Left ventricle myocardium superior (tissue), 1 donor: ENCODE measurements around the gene M1AP. TPM values are rescaled to one million over a fixed set of nuclear protein-coding genes. Genes with fewer than 3 reads are reported as not detected.

Source experiments
- ATAC-seq: fragments of 200-7000 bp; cut with Tn5 transposase; one replicate; pipeline ENCODE4 v1.9.1; 2020; ENCODE audit warnings: mild to moderate bottlenecking, moderate library complexity
- DNase-seq: peaks from one replicate; pipeline ENCODE4 v3.0.0-alpha.2; 2020
- intact Hi-C: fragments of 100-400 bp; cut with micrococcal nuclease; formaldehyde crosslinking; loops from one replicate; pipeline ENCODE4 v1.11.0; 2022
- total RNA-seq: library from RNA; stranded (reverse); fragmentation: NEBNext Ultra II Directional; extraction: Animal tissue kit (Norgen Biotek cat#: 25700); gene quantifications from one replicate; pipeline ENCODE4 v1.2.1, GENCODE V29; 2021
- donor health status: DM: no; HTN: yes; CAD: no; lungs with severe emphysema.

Gene M1AP
- total RNA-seq, 1 donor from 2014 or later = not detected

DNA sequence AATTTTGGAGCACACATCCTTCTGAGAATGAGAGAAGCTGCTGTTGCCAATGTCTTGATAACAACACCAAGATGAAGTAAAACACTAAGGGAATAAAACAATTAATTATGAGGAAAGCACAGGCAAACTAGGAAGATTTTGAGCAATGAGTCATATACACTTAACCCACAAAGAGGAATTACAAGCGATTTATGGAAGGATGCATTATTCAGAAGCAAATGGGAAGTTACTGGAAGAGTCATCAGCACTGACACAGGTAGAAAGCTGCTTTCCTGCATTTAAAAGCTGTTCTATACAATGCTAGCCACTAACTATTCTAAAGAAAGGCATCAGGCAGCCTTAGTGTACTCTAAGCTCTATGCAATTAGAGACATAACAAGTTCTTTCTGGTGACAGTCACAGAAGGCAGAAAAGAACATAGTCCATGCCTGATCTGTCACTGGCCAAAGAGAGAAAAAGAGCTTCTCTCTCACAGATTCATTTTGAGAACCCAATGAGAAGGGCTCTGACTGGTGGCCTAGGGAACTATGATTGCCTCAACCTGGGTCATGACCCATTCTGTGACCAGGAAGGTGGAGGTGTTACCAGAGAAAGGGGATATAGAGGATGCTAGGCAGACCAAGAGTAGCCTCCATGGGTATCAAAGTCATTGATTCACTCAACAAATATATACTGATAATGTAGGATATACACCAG is 45.4 kb downstream of the M1AP start:
- intact Hi-C loops = no loop called here
- ATAC-seq = no peak
- DNase-seq = no peak

GRCh38 chr2:74599676-74600075 is 48.5 kb downstream of the M1AP start:
- intact Hi-C loops = no loop called here
- ATAC-seq (no peak), DNase-seq (no peak)

- ATAC-seq = no peak
- no peak for DNase-seq
- intact Hi-C loops = no loop called here
These were observed 50.7 kb downstream of the M1AP start for GRCh38 chr2:74597410-74597809.

DNA sequence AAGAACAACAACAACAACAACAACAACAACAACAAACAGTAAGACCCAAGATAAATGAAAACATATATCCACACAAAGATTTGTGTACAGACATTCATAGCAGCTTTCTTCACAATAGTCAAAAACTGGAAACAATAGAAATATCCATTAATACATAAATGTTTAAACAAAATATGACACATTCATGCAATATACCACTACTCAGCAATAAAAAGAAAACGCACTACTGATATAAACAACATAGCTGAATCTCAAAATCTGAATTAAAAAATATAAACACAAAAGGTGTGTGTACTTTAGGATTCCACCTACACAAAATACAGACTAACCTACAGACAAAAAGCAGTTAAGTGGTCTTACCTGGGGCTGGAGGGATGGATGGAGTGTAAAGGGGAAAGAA is 51.5 kb downstream of the M1AP start:
- no peak for DNase-seq
- intact Hi-C loops = no loop called here

GRCh38 chr2:74593826-74594772 is 54.0 kb downstream of the M1AP start:
- DNase-seq = no peak
- intact Hi-C loops = no loop called here
- ATAC-seq = no peak

More for the DNA sequence above, 51.5 kb downstream of the M1AP start:
- ATAC-seq = no peak

GRCh38 chr2:74588664-74589063 is 59.5 kb downstream of the M1AP start:
- ATAC-seq (no peak), DNase-seq (no peak)
- intact Hi-C loops = loop anchor here (5.0 kb wide), 2 partner anchors 86 to 106 kb away; partner anchors contain the start of genes CCDC142 and TTC31

DNA sequence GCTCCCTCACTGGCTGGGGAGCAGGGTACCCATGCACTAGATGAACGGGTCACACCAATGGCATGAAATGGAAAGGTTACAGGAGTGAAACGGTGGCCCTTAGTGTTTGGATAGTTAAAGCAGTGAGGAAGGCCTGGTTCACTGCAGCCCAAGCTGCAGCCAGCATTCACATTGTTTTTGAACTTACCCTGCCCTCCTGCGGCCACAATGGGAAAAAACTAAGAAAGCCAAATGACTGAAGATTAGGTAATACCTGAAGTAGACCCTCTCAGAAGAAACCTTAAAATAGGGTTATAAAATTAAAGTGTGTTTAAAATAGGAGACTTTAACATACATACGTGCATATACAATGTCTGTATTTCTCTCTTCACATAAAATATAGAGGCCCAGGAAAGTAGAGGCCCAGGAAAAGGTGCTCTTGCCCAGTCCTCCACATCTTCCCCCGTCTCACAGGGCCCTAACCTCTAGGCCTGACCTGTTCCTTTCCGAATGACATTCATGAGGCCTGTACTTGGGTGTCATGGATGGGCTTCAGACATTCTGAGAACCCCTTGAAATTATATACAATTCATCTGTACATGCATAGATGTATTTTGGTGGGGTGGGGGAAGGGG is 60.4 kb downstream of the M1AP start:
- intact Hi-C loops = loop anchor here (5.0 kb wide), 2 partner anchors 85 to 105 kb away; partner anchors contain the start of genes CCDC142 and TTC31
- ATAC-seq (peak; percentile 91), DNase-seq (peak; percentile 60)

GRCh38 chr2:74585406-74586185 is 62.5 kb downstream of the M1AP start:
- ATAC-seq = no peak
- peak; percentile 56 for DNase-seq
- intact Hi-C loops = loop anchor here (5.0 kb wide), 2 partner anchors 83 to 103 kb away; partner anchors contain the start of genes CCDC142 and TTC31

DNA sequence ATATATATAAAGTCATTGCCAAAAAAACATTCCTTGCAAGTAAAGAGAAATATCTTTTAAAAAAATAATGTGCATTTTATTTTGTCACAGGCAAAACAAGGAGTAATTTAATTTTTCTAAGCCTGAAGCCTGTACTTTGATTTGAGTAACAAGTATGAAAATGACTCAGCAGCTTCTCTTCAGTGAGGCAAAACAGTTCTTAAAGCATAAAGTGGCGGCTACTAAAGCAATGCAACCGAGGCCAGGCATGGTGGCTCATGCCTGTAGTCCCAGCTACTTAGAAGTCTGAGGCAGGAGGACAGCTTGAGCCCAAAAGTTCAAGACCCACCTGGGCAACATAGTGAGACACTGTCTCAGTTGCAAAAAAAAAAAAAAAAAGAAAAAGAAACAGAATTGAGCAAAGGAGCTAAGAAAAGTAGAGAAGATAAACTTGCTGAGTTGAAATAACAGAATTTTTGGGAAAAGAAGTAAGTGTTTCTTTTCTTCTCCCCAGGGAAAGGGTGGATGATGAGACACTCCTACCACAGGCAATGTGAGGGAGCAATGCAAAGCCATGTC is 64.0 kb downstream of the M1AP start:
- no peak for DNase-seq
- no peak for ATAC-seq

DNA sequence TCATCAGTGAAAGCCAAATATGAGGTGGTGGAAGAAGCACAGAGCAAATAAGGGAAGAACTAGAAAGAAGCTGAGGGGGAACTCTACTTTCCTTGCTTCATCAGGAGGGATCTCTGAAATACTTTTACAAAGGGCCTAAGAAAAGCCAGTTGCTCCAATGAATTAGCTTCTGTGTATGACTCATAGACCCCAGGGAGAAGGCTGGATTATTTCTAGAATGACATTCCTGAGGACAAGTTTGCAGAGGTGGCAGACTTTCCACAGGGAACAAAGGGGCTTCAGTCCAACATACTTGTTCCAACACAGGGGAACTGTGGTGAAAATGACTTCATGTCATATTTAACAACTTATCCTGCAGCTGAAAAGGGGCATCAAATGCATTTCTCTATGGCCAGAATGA is 64.6 kb downstream of the M1AP start:
- ATAC-seq (no peak), DNase-seq (no peak)
- intact Hi-C loops = no loop called here

More for the DNA sequence above, 64.0 kb downstream of the M1AP start:
- intact Hi-C loops = no loop called here

GRCh38 chr2:74582184-74582583 is 65.9 kb downstream of the M1AP start:
- intact Hi-C loops = no loop called here
- ATAC-seq (no peak), DNase-seq (no peak)

DNA sequence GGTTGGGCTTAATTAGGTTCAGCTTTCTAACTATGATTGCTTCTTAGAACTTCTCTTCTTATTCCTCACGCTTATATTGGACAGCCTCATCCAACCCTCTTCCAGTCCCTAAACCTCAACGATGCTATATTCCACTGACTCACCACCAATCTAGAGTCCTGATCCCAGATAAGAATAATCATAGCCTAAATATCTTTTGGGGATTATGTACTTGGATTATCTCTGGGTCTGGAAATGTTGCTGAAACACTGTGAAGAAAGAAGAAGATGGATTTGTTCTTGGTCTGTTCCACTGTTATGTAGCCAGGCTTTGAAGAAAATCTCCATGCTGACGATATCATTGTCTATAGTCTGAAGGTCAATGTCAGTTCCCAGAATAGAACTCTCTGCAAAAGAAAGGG is 66.7 kb downstream of the M1AP start:
- intact Hi-C loops = no loop called here
- ATAC-seq (no peak), DNase-seq (no peak)

GRCh38 chr2:74578408-74578807 is 69.7 kb downstream of the M1AP start:
- ATAC-seq (no peak), DNase-seq (no peak)
- intact Hi-C loops = no loop called here

- ATAC-seq (peak; percentile 89), DNase-seq (no peak)
- intact Hi-C loops = no loop called here
These were observed 70.7 kb downstream of the M1AP start for GRCh38 chr2:74577448-74577847.

GRCh38 chr2:74576863-74577229 is 71.3 kb downstream of the M1AP start:
- DNase-seq (no peak), ATAC-seq (peak; percentile 88)
- intact Hi-C loops = no loop called here

- intact Hi-C loops = no loop called here
- DNase-seq (no peak), ATAC-seq (no peak)
These were observed 71.8 kb downstream of the M1AP start for GRCh38 chr2:74576211-74576862.

GRCh38 chr2:74575320-74575719 is 72.8 kb downstream of the M1AP start:
- intact Hi-C loops = no loop called here
- DNase-seq (no peak), ATAC-seq (no peak)
